H1 (cell line): Measurements from ENCODE around the gene HOMER2. TPM values are rescaled to one million over a fixed set of nuclear protein-coding genes. Genes with fewer than 3 reads are reported as not detected.

Experiments used
- RFX5 ChIP-seq: IDR thresholded peaks from 2 replicates; pipeline ENCODE4 v1.6.1; 2011; ENCODE audit warnings: low read depth, low read length, improper control_type of control experiment, borderline replicate concordance
- TEAD4 ChIP-seq: IDR thresholded peaks from 2 replicates; pipeline ENCODE4 v1.6.1; 2012; ENCODE audit warnings: low read depth, low read length, inconsistent platforms, mixed read lengths
- polyA plus RNA-seq, 7 experiments: library from polyadenylated mRNA; depleted of rRNA in 3 of 7; stranded (reverse) in 5 of 7; unstranded in 2 of 7; fragments of >200 nt in 5 of 7; fragments of 200-250 nt in 2 of 7; gene quantifications; 1 replicate in 5 of 7; 2 replicates in 1 of 7; 4 replicates in 1 of 7; pipeline versions ENCODE4 v1.2.1 to v1.2.3, GENCODE V29; 2011 to 2013; ENCODE audit warnings: missing spikeins in 2 of 7, mixed read lengths in 2 of 7
- total RNA-seq: library from RNA; stranded (reverse); fragmentation: NEBNext Ultra II Directional; extraction: Animal tissue kit (Norgen Biotek cat#: 25700); gene quantifications from 2 replicates; pipeline ENCODE4 v1.2.1, GENCODE V29; 2021
- TF ChIP-seq, protein P1 (sequence below): IDR thresholded peaks from 2 replicates; pipeline ENCODE4 v1.6.1; 2011; ENCODE audit warnings: low read length, improper control_type of control experiment

The HOMER2 gene
- total and polyA plus RNA-seq, 2 of the 8 experiments (the other 6 are each of a cell fraction or from before 2014, with no cell fraction given) = 12.5 to 27.6 TPM

GRCh38 chr15:82950295-82950694, 2.2 kb downstream of the HOMER2 start (continued):
- TF ChIP-seq RFX5 = no peak
- no peak for TF ChIP-seq TEAD4
- TF ChIP-seq, protein P1, sequence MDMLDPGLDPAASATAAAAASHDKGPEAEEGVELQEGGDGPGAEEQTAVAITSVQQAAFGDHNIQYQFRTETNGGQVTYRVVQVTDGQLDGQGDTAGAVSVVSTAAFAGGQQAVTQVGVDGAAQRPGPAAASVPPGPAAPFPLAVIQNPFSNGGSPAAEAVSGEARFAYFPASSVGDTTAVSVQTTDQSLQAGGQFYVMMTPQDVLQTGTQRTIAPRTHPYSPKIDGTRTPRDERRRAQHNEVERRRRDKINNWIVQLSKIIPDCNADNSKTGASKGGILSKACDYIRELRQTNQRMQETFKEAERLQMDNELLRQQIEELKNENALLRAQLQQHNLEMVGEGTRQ = no peak
